Measurements from ENCODE around the gene TTLL11. TPM values are rescaled to one million over a fixed set of nuclear protein-coding genes. Genes with fewer than 3 reads are reported as not detected.

TTLL11 gene
- total and polyA plus RNA-seq, 2 of the 8 experiments (the other 6 are each of a cell fraction or from before 2014, with no cell fraction given): 0.56 to 0.80 TPM

- TF ChIP-seq, protein P1, sequence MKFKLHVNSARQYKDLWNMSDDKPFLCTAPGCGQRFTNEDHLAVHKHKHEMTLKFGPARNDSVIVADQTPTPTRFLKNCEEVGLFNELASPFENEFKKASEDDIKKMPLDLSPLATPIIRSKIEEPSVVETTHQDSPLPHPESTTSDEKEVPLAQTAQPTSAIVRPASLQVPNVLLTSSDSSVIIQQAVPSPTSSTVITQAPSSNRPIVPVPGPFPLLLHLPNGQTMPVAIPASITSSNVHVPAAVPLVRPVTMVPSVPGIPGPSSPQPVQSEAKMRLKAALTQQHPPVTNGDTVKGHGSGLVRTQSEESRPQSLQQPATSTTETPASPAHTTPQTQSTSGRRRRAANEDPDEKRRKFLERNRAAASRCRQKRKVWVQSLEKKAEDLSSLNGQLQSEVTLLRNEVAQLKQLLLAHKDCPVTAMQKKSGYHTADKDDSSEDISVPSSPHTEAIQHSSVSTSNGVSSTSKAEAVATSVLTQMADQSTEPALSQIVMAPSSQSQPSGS (IDR thresholded peaks at IDR 0.05; ENCODE audit: low read length): no peak
Observed at GRCh38 chr9:121883281-121884056, 209.6 kb downstream of the TTLL11 start (continued).

Measured in H1 (cell line).